Measurements from ENCODE around the gene IQCC. TPM values are rescaled to one million over a fixed set of nuclear protein-coding genes. Genes with fewer than 3 reads are reported as not detected.

IQCC gene
- polyA plus RNA-seq, 1 of the 3 experiments (the other 2 are of a cell fraction): 2.4 TPM

DNA sequence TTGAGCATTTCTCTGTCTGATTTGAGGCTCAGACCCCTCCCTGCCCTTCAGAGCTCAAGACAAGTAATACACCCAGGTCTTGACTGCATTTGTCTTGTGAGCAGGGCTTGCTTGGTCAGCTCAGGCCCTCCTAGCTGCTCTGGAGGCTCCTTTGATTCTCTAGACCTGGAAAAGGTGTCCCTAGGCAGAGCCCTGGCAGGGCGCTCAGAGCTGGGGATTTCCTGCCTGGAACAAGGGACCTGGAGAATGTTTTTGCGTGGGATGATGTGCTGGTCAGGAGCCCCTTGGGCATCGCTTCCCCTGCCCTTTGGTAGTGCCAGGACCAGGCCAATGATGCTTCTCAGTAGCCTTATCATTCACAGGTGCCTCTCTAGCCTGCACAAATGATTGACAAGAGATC is 9.9 kb upstream of the IQCC start:
- Histone ChIP-seq H3K4me1 (ENCODE audit: control insufficient read depth in 1 of 2, insufficient read depth in 2 of 2, low read depth in 1 of 2, low read length in 1 of 2) (peaks cover 19 to 22% of the 10 kb centered on the region in 2 experiments; a peak in 3 of 4 replicates), H3K36me3 (replicated peaks in 1 of 2; ENCODE audit: control insufficient read depth in 1 of 2, insufficient read depth in 2 of 2, low read length in 1 of 2) (peaks cover 47 to 75% of the 10 kb centered on the region in 2 experiments), H2AFZ (ENCODE audit: low read depth) (no peak overlapping the region), H4K20me1 (ENCODE audit: insufficient read depth) (no peaks in the 10 kb centered on the region), H3K27me3 (ENCODE audit: insufficient read depth) (no peaks in the 10 kb centered on the region), H3F3A (replicated peaks; ENCODE audit: insufficient read depth) (peaks cover 18% of the 10 kb centered on the region), H3K9me2 (no peaks in the 10 kb centered on the region), H3K4me2 (no peak overlapping the region), H3K9ac (no peak overlapping the region), H3K9me3 (no peaks in the 10 kb centered on the region), H3K27ac (ENCODE audit: low read depth in 2 of 2, low read length in 1 of 2) (no peak overlapping the region; a peak in 2 of 4 replicates), H3K79me2 (ENCODE audit: insufficient read depth) (no peaks in the 10 kb centered on the region), H3K4me3 (ENCODE audit: low read depth in 2 of 2, low read length in 1 of 2) (no peak overlapping the region)
- ChIA-PET CTCF (no interaction called here), POLR2A (interaction anchor here (3.4 kb wide), 1 partner anchor 15 kb away, joined by 19 read pairs; the partner anchor contains the start of gene TXLNA)
- DNase-seq: no peak
- WGBS (ENCODE audit: low lambda C conversion rate): 100% methylated on average over 2 of the region's 3 CpGs
- no peak for TF ChIP-seq ELF1 (IDR thresholded peaks at IDR 0.05)
- no peak for TF ChIP-seq RAD21 (IDR thresholded peaks at IDR 0.05; ENCODE audit: low read length)
- TF ChIP-seq, protein P1, sequence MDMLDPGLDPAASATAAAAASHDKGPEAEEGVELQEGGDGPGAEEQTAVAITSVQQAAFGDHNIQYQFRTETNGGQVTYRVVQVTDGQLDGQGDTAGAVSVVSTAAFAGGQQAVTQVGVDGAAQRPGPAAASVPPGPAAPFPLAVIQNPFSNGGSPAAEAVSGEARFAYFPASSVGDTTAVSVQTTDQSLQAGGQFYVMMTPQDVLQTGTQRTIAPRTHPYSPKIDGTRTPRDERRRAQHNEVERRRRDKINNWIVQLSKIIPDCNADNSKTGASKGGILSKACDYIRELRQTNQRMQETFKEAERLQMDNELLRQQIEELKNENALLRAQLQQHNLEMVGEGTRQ (IDR thresholded peaks at IDR 0.05; ENCODE audit: borderline replicate concordance, low read depth, low read length): no peak
- no peak for TF ChIP-seq NFIC (IDR thresholded peaks at IDR 0.05; ENCODE audit: borderline replicate concordance)
- no peak for TF ChIP-seq CTCF (IDR thresholded peaks at IDR 0.05)
- TF ChIP-seq, protein P2, sequence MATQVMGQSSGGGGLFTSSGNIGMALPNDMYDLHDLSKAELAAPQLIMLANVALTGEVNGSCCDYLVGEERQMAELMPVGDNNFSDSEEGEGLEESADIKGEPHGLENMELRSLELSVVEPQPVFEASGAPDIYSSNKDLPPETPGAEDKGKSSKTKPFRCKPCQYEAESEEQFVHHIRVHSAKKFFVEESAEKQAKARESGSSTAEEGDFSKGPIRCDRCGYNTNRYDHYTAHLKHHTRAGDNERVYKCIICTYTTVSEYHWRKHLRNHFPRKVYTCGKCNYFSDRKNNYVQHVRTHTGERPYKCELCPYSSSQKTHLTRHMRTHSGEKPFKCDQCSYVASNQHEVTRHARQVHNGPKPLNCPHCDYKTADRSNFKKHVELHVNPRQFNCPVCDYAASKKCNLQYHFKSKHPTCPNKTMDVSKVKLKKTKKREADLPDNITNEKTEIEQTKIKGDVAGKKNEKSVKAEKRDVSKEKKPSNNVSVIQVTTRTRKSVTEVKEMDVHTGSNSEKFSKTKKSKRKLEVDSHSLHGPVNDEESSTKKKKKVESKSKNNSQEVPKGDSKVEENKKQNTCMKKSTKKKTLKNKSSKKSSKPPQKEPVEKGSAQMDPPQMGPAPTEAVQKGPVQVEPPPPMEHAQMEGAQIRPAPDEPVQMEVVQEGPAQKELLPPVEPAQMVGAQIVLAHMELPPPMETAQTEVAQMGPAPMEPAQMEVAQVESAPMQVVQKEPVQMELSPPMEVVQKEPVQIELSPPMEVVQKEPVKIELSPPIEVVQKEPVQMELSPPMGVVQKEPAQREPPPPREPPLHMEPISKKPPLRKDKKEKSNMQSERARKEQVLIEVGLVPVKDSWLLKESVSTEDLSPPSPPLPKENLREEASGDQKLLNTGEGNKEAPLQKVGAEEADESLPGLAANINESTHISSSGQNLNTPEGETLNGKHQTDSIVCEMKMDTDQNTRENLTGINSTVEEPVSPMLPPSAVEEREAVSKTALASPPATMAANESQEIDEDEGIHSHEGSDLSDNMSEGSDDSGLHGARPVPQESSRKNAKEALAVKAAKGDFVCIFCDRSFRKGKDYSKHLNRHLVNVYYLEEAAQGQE (IDR thresholded peaks at IDR 0.05; ENCODE audit: low read depth, low read length): no peak
- TF ChIP-seq EP300 (IDR thresholded peaks at IDR 0.05; ENCODE audit: borderline replicate concordance in 1 of 2, low read depth in 1 of 2, low read length in 1 of 2): no peak
- no peak for TF ChIP-seq RXRA (IDR thresholded peaks at IDR 0.05; ENCODE audit: borderline replicate concordance, low read depth)
- TF ChIP-seq TEAD4 (IDR thresholded peaks at IDR 0.05; ENCODE audit: borderline replicate concordance, insufficient read depth): no peak
- TF ChIP-seq RCOR1 (IDR thresholded peaks at IDR 0.05; ENCODE audit: low read length): no peak
- no peak for TF ChIP-seq EZH2phosphoT487 (IDR thresholded peaks at IDR 0.05; ENCODE audit: borderline replicate concordance, low read depth)
- no peak for TF ChIP-seq JUND (IDR thresholded peaks at IDR 0.05)
- TF ChIP-seq ZBTB33 (IDR thresholded peaks at IDR 0.05; ENCODE audit: borderline replicate concordance, low read depth): no peak
- TF ChIP-seq, protein P3, sequence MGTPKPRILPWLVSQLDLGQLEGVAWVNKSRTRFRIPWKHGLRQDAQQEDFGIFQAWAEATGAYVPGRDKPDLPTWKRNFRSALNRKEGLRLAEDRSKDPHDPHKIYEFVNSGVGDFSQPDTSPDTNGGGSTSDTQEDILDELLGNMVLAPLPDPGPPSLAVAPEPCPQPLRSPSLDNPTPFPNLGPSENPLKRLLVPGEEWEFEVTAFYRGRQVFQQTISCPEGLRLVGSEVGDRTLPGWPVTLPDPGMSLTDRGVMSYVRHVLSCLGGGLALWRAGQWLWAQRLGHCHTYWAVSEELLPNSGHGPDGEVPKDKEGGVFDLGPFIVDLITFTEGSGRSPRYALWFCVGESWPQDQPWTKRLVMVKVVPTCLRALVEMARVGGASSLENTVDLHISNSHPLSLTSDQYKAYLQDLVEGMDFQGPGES (IDR thresholded peaks at IDR 0.05; ENCODE audit: low read depth, low read length): no peak
- TF ChIP-seq RFX5 (IDR thresholded peaks at IDR 0.05; ENCODE audit: low read length): no peak
- no peak for TF ChIP-seq CHD2 (IDR thresholded peaks at IDR 0.05; ENCODE audit: low read length, partially characterized antibody)
- TF ChIP-seq GABPA (IDR thresholded peaks at IDR 0.05; ENCODE audit: low read depth): no peak
- no peak for TF ChIP-seq TAF1 (IDR thresholded peaks at IDR 0.05; ENCODE audit: borderline replicate concordance, low read depth, low read length)
